Left ventricle myocardium inferior (tissue), 1 donor: ENCODE data around the gene NKAPD1. TPM values are rescaled to one million over a fixed set of nuclear protein-coding genes. Genes with fewer than 3 reads are reported as not detected.
"Not testable (repeated sequence)": the region's sequence is repeated elsewhere in the genome, so short reads cannot be mapped to it uniquely, and the experiment has no call there.

Source experiments
- DNase-seq: peaks from one replicate; pipeline ENCODE4 v3.0.0-alpha.2; 2020
- H3K27ac ChIP-seq: fragments of 200-600 bp; replicated peaks from 2 replicates; pipeline ENCODE4 v1.8.0; 2021
- H3K27me3 ChIP-seq: fragments of 200-600 bp; 2 replicates; pipeline ENCODE4 v1.8.0; 2021; ENCODE audit warnings: low read depth
- H3K36me3 ChIP-seq: fragments of 200-600 bp; 2 replicates; pipeline ENCODE4 v1.8.0; 2021
- H3K4me1 ChIP-seq: fragments of 200-600 bp; 2 replicates; pipeline ENCODE4 v1.8.0; 2021
- H3K4me3 ChIP-seq: fragments of 200-600 bp; 2 replicates; pipeline ENCODE4 v1.8.0; 2021; ENCODE audit warnings: mild to moderate bottlenecking, moderate library complexity
- H3K9me3 ChIP-seq: fragments of 200-600 bp; replicated peaks from 2 replicates; pipeline ENCODE4 v1.8.0; 2021
- CTCF ChIP-seq: fragments of 200-600 bp; IDR thresholded peaks from 2 replicates; pipeline ENCODE4 v1.8.0; 2021; ENCODE audit warnings: antibody characterized with exemption, mild to moderate bottlenecking, borderline replicate concordance
- intact Hi-C: fragments of 100-400 bp; cut with micrococcal nuclease; formaldehyde crosslinking; loops from one replicate; pipeline ENCODE4 v1.11.0; 2022
- total RNA-seq: library from RNA; stranded (reverse); fragmentation: NEBNext Ultra II Directional; extraction: Animal tissue kit (Norgen Biotek cat#: 25700); gene quantifications from one replicate; pipeline ENCODE4 v1.2.1, GENCODE V29; 2021
- donor health status: DM: no; HTN: yes; CAD: no; lungs with severe emphysema.

Gene NKAPD1
- total RNA-seq, 1 donor from 2014 or later, result 7.6 TPM

GRCh38 chr11:112033902-112034301, 40.2 kb upstream of the NKAPD1 start:
- intact Hi-C loops, result no loop called here
- no peaks in the 10 kb centered on the region for H3K9me3 ChIP-seq
- peaks cover 91% of the 10 kb centered on the region for H3K36me3 ChIP-seq
- H3K4me1 ChIP-seq, result peaks cover 30% of the 10 kb centered on the region
- no peak overlapping the region for H3K27ac ChIP-seq
- H3K27me3 ChIP-seq, result no peaks in the 10 kb centered on the region
- TF ChIP-seq CTCF, result no peak
- DNase-seq, result no peak
- H3K4me3 ChIP-seq, result no peak overlapping the region

GRCh38 chr11:112037527-112037926, 36.6 kb upstream of the NKAPD1 start:
- Histone ChIP-seq H3K4me3 (no peak overlapping the region), H3K27ac (no peak overlapping the region), H3K9me3 (no peaks in the 10 kb centered on the region), H3K36me3 (peaks cover 74% of the 10 kb centered on the region), H3K4me1 (peaks cover 43% of the 10 kb centered on the region), H3K27me3 (no peaks in the 10 kb centered on the region)
- DNase-seq, result no peak
- intact Hi-C loops, result no loop called here
- TF ChIP-seq CTCF, result no peak

- intact Hi-C loops, result no loop called here
- H3K27ac ChIP-seq, result no peak overlapping the region
Observed at GRCh38 chr11:112042161-112042960, 31.7 kb upstream of the NKAPD1 start.

GRCh38 chr11:112042961-112043304, 31.2 kb upstream of the NKAPD1 start:
- Histone ChIP-seq H3K27me3 (no peaks in the 10 kb centered on the region), H3K4me1 (peaks cover 30% of the 10 kb centered on the region), H3K27ac (no peak overlapping the region), H3K36me3 (peaks cover 78% of the 10 kb centered on the region), H3K9me3 (peaks cover 3% of the 10 kb centered on the region), H3K4me3 (no peak overlapping the region)
- DNase-seq, result no peak
- intact Hi-C loops, result no loop called here
- no peak for TF ChIP-seq CTCF

More at GRCh38 chr11:112042161-112042960, 31.7 kb upstream of the NKAPD1 start:
- H3K4me3 ChIP-seq, result no peak overlapping the region
- no peak for DNase-seq
- no peaks in the 10 kb centered on the region for H3K27me3 ChIP-seq
- no peak for TF ChIP-seq CTCF
- H3K36me3 ChIP-seq, result peaks cover 78% of the 10 kb centered on the region
- peaks cover 33% of the 10 kb centered on the region for H3K4me1 ChIP-seq
- no peaks in the 10 kb centered on the region for H3K9me3 ChIP-seq

GRCh38 chr11:112044961-112045360, 29.1 kb upstream of the NKAPD1 start:
- TF ChIP-seq CTCF, result no peak
- H3K36me3 ChIP-seq, result peaks cover 77% of the 10 kb centered on the region
- H3K4me3 ChIP-seq, result no peak overlapping the region
- DNase-seq, result no peak
- peaks cover 3% of the 10 kb centered on the region for H3K9me3 ChIP-seq
- no peaks in the 10 kb centered on the region for H3K27me3 ChIP-seq
- H3K4me1 ChIP-seq, result peaks cover 29% of the 10 kb centered on the region
- intact Hi-C loops, result no loop called here
- no peak overlapping the region for H3K27ac ChIP-seq

GRCh38 chr11:112046647-112047046, 27.5 kb upstream of the NKAPD1 start:
- Histone ChIP-seq H3K4me1 (peaks cover 20% of the 10 kb centered on the region), H3K36me3 (peaks cover 82% of the 10 kb centered on the region)
- H3K27me3 ChIP-seq, H3K9me3 ChIP-seq, H3K27ac ChIP-seq, intact Hi-C loops, DNase-seq, H3K4me3 ChIP-seq: not testable (repeated sequence)

GRCh38 chr11:112048256-112048655, 25.8 kb upstream of the NKAPD1 start:
- DNase-seq, intact Hi-C loops, H3K4me3 ChIP-seq, H3K9me3 ChIP-seq, H3K27ac ChIP-seq, H3K27me3 ChIP-seq: not testable (repeated sequence)
- peaks cover 96% of the 10 kb centered on the region for H3K36me3 ChIP-seq
- H3K4me1 ChIP-seq, result peaks cover 14% of the 10 kb centered on the region
